ENCODE measurements around the gene HIGD2A. TPM values are rescaled to one million over a fixed set of nuclear protein-coding genes. Genes with fewer than 3 reads are reported as not detected.

HIGD2A gene
- total and polyA plus RNA-seq, 10 of the 15 experiments (the other 5 are each of a cell fraction or from before 2014, with no cell fraction given) = 152 to 348 (median 194) TPM

- TF ChIP-seq NBN (IDR thresholded peaks at IDR 0.05) = no peak
- no peak for TF ChIP-seq SREBF2 (IDR thresholded peaks at IDR 0.05; ENCODE audit: low read length)
- no peak for TF ChIP-seq POLR2A (IDR thresholded peaks at IDR 0.05; ENCODE audit: low read depth, low read length)
- TF ChIP-seq KLF5 (IDR thresholded peaks at IDR 0.05; ENCODE audit: partially characterized antibody) = no peak
- no peak for TF ChIP-seq NFIC (IDR thresholded peaks at IDR 0.05; ENCODE audit: low read depth, low read length)
Observed at GRCh38 chr5:176413709-176414191, 25.2 kb downstream of the HIGD2A start (continued).

DNA sequence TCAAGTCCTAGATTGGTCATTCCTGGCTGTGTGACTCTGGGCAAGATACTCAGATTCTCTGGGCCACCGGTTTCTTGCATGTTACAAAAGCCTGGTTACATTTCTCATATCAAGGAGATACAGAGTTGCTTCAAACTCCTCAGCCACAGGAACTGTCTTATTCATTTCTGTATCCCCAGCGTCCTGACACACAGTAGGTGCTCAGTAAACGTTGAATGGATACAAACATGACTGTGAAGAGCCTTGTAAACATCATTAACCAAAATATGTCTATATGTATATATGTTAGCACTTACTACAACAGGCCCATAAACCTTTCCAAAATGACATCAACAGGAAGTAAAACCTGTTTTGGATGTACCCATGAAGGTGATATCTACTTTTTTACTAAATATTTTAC lies 26.2 kb downstream of the HIGD2A start:
- Histone ChIP-seq H3K27me3 (replicated peaks in 1 of 2; ENCODE audit: control insufficient read depth in 2 of 2, insufficient read depth in 2 of 2, low read length in 1 of 2) (no peaks in the 10 kb centered on the region), H4K20me1 (ENCODE audit: control insufficient read depth, insufficient read depth) (no peaks in the 10 kb centered on the region), H2AFZ (ENCODE audit: control insufficient read depth, low read depth, low read length) (no peak overlapping the region), H3K4me3 (no peak overlapping the region), H3K79me2 (ENCODE audit: control insufficient read depth, insufficient read depth, low read length) (peaks cover 5% of the 10 kb centered on the region), H3K4me1 (ENCODE audit: control insufficient read depth, insufficient read depth, low read length) (peaks cover 19% of the 10 kb centered on the region), H3K4me2 (ENCODE audit: control insufficient read depth, insufficient read depth) (peak overlapping the region; percentile 93), H3K36me3 (ENCODE audit: control insufficient read depth in 2 of 2, insufficient read depth in 2 of 2, low read length in 1 of 2) (no peaks in the 10 kb centered on the region; a peak in 1 of 4 replicates), H3K9ac (ENCODE audit: control insufficient read depth, insufficient read depth, low read length) (no peak overlapping the region), H3K9me3 (replicated peaks; ENCODE audit: control insufficient read depth, insufficient read depth, low read length) (no peaks in the 10 kb centered on the region), H3K27ac (ENCODE audit: control insufficient read depth, insufficient read depth) (no peak overlapping the region)
- ChIA-PET RAD21 (ENCODE audit: unreplicated experiment) (interaction anchor here (1.1 to 2.2 kb wide), 2 partner anchors 53 to 129 kb away, joined by 4 to 17 read pairs; partner anchors contain the start of gene KIAA1191), POLR2A (interaction anchor here (0.7 kb wide), 2 partner anchors 60 to 543 kb away, joined by 3 to 4 read pairs; no protein-coding TSS in a partner anchor), CTCF (interaction anchor here (1.1 to 2.7 kb wide), 4 partner anchors 33 to 164 kb away, joined by 4 to 9 read pairs (median 6); partner anchors contain the start of gene FAF2), SMC1A (ENCODE audit: uncharacterized antibody, unreplicated experiment) (interaction anchor here (1.2 kb wide), 1 partner anchor 233 kb away, joined by 3 read pairs; the partner anchor contains the start of gene TSPAN17)
- WGBS (ENCODE audit: insufficient coverage, insufficient replicate concordance, low lambda C conversion rate, missing lambda C conversion rate) = 56% methylated on average over 3 of the region's 3 CpGs
- DNase-seq (ENCODE audit: low read depth, low spot score) (no peak), ATAC-seq (no peak), FAIRE-seq (no peak)
- BruUV-seq (replicated peaks) = TSS peak; percentile 51
- no peak for TF ChIP-seq STAT1 (conservative IDR thresholded peaks at IDR 0.05)
- no peak for TF ChIP-seq SMC3 (IDR thresholded peaks at IDR 0.05; ENCODE audit: borderline replicate concordance, low read length)
- no peak for TF ChIP-seq BCL11A (IDR thresholded peaks at IDR 0.05; ENCODE audit: low read depth, low read length)
- TF ChIP-seq EZH2 (IDR thresholded peaks at IDR 0.05; ENCODE audit: borderline replicate concordance, control insufficient read depth, low read depth, low read length) = no peak
- TF ChIP-seq BACH1 (IDR thresholded peaks at IDR 0.05; ENCODE audit: borderline replicate concordance) = no peak
- intact Hi-C loops (cut with micrococcal nuclease; ENCODE audit: unreplicated experiment) (loop anchor here (10.0 kb wide), 2 partner anchors 230 to 680 kb away; partner anchors contain the start of gene TSPAN17), in situ Hi-C loops (cut with MboI) (no loop called here)
